GM12892 (cell line): ENCODE measurements around the gene CSNK1E.
"Not testable (repeated sequence)": the region's sequence is repeated elsewhere in the genome, so short reads cannot be mapped to it uniquely, and the experiment has no call there.

Source experiments
- POLR2A ChIP-seq: IDR thresholded peaks from 2 replicates; pipeline ENCODE4 v1.6.1; 2011; ENCODE audit warnings: low read depth, low read length, control low read depth
- POLR2AphosphoS5 ChIP-seq: IDR thresholded peaks from 2 replicates; pipeline ENCODE4 v1.6.1; 2011; ENCODE audit warnings: low read depth, low read length, control low read depth
- TAF1 ChIP-seq: IDR thresholded peaks from 2 replicates; pipeline ENCODE4 v1.6.1; 2011; ENCODE audit warnings: low read depth, mild to moderate bottlenecking, control low read depth, low read length, borderline replicate concordance

DNA sequence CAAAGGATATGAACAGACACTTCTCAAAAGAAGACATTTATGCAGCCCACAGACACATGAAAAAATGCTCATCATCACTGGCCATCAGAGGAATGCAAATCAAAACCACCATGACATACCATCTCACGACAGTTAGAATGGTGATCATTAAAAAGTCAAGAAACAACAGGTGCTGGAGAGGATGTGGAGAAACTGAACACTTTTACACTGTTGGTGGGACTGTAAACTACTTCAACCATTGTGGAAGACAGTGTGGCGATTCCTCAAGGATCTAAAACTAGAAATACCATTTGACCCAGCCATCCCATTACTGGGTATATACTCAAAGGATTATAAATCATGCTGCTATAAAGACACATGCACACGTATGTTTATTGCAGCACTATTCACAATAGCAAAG is 48.6 kb upstream of the CSNK1E start:
- TF ChIP-seq POLR2A, TAF1, POLR2AphosphoS5: not testable (repeated sequence)
